ENCODE measurements around the gene PLA2G12A.

PLA2G12A gene

DNA sequence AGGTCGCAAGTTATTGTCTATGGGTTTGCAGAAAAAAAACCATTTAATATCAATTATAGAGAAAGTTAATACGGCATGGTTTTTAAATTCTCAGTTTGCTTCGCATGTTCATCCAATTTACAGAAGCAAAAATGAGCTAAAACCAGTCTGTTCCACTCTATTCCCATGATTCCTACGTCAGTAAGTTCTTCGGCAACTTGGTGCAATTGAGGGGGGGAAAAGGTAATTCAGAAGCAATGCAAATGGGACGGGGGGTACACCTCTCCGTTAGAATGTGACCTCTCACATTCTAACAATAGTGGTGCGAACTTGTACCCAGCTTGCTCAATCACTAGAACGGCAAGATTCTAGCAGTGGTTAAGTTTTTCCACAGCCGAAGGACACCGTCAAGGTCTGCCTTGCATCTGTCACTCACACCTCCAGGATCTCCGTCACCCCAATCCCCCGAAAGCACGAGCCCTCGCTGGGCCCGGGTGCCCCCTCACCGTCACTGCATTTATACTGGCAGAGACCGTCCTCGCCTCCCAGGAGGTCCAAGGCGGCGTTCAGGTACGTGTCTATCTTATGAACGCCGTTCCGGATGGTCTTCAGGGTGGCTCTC is 653 bp downstream of the PLA2G12A start:
- DNase-seq (ENCODE audit: low spot score): no peak

DNA sequence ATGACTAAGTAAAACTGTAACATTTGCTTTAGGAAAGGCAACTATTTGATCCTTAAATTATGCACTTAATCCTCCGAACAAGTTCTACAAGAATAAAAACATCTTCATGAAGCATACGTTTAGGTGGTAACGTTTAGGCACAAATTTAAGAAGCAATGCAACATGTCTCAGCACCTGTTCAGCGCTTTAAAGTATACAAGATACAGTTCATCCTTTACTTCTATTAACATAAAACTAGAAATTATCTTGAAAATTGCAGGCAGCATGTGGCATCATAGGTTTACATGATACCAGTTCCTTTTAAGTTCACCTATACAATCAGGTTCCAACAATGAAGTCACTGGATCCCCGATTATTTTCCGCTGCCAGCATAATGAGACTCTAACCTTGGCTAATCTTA is 1.5 kb downstream of the PLA2G12A start:
- no peak for DNase-seq (ENCODE audit: low spot score)

DNA sequence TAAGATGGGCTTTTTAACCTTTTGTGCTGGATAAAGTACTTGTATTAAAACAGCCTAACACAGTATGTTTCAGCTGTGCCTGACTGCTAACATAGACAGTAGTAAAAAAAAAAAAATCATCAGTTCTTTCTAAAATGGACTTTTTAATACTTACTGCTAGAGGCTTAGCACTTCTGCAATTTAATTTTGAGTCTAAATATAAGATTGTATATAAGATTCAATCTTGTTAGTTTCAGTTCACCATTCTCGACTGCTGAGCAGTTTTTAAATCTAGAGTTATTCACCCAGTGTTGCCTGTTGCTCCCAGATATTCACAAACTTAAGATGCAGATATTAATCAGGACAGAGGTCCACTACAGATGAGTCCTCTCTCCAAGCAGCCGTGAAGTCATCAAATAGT is 6.8 kb downstream of the PLA2G12A start:
- DNase-seq (ENCODE audit: low spot score): no peak

DNA sequence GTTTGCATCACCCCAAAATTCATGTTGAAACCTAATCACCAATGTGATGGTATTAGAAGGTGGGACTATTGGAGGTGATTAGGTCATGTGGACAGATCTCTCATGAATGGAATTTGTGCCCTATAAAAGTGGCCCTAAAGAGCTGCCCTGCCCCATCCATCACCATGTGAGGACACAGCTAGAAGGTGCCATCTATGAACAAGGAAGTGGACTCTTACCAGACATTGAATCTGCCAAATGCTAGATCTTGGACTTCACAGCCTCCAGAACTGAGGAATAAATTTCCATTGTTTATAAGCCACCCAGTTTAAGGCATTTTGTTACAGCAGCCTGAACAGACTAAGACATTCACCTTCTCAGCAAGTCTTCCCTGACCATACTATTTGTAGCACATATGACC is 7.5 kb downstream of the PLA2G12A start:
- DNase-seq (ENCODE audit: low spot score): no peak

DNA sequence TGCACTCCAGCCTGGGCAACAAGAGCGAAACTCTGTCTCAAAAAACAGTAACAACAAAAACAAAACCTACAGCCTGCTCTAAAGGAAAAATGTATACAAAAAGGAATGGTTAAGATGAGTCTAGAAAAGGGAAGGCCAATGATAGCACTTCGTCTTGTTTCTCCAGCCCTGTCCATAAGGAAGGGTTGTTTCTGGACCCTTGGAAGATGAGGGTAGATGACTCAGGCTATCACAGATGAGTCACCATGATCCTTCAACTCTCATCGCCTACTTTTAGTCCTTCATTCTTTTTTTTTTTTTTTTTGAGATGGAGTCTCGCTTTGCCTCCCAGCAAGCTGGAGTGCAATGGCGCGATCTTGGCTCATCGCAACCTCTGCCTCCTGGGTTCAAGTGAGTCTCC is 8.8 kb downstream of the PLA2G12A start:
- DNase-seq (ENCODE audit: low spot score): no peak

- DNase-seq (ENCODE audit: low spot score): no peak
Measured at GRCh38 chr4:109719604-109720003, 10.3 kb downstream of the PLA2G12A start.

- no peak for DNase-seq (ENCODE audit: low spot score)
Measured at GRCh38 chr4:109718759-109719158, 11.1 kb downstream of the PLA2G12A start.

DNA sequence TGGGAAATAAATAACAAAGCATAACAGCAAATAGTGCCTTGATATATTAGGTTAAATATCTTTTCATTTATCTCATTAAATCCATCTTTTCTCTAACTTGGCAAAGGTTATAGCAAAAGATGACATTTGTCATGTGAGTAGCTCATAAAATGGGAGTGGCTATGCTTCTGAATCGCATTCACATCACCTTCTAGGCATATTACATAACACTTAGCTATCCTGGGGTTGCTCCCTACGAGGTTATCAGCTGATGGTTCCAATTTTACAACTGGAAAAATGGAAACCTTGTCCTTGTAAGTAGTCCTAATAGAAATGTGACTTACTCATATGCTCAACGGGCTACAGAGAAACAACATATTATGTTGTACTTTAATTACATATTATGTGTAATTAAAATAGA is 16.4 kb downstream of the PLA2G12A start:
- no peak for DNase-seq (ENCODE audit: low spot score)

GRCh38 chr4:109708990-109709389 is 20.9 kb downstream of the PLA2G12A start:
- DNase-seq (ENCODE audit: low spot score): no peak

DNA sequence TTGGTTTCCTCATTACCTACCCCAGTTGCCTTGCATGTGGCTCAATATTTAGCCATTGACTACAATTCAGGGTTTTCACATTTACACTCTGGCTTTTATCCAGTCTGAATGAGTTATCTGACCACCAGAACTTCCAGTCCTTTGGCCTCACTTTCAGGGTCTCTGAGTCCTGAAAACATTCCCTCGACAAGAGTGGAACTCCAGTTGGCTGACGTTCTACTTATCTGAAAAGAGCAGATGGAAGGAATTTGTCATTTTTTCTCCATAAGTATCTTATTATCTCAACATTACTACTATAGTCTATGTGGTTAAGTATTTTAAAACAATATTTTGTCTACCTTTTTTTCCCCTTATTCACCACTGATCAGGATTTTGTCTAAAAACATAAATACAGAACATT is 21.4 kb downstream of the PLA2G12A start:
- no peak for DNase-seq (ENCODE audit: low spot score)

- no peak for DNase-seq (ENCODE audit: low spot score)
Measured at GRCh38 chr4:109703664-109704361, 26.1 kb downstream of the PLA2G12A start.

GRCh38 chr4:109702950-109703663 is 26.8 kb downstream of the PLA2G12A start, which contains the start of gene CASP6:
CASP6 (minus strand) TSS chr4:109703445; CDS start chr4:109703395, 50 bp downstream.
- peak; percentile 68 for DNase-seq (ENCODE audit: low spot score)

DNA sequence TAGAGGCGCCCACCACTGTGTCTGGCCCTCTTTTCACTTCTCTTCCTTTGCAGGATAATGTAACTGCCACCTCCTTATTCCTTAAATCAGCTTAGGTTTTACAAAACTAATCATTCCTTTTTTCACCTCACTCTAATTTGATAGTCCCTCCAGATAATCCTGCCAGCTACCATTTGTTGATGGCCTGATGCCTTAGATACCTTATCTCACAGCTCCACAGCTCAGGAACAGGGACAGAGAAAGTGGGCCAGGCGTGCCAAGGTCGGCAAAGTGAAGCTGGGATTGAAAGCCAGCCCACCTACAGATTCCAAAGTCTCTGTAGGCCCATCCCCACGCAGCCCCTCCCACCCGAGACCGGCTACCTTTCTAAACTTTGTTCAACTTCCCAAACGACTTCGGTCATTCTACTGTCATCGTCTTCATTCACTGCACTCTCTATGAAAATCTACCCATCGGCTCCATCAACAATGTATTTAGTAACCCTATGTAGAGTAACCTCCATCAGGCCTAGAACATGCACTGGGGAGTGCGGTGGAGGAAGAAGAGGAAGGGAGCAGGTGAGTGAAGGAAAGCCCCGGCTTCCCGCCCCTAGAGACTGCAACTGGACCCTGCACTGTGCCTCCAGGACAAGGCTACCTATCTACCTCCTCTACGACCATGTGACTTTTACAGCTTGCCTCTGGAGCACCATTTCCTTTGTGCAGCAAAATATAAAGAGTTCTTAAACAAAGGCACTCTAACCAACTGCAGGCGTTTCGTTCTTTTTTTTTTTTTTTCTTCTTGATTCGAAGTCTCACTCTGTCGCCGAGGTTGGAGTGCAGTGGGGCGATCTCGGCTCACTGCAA is 28.1 kb downstream of the PLA2G12A start:
- no peak for DNase-seq (ENCODE audit: low spot score)

GRCh38 chr4:109699553-109700225 is 30.2 kb downstream of the PLA2G12A start:
- no peak for DNase-seq (ENCODE audit: low spot score)

DNA sequence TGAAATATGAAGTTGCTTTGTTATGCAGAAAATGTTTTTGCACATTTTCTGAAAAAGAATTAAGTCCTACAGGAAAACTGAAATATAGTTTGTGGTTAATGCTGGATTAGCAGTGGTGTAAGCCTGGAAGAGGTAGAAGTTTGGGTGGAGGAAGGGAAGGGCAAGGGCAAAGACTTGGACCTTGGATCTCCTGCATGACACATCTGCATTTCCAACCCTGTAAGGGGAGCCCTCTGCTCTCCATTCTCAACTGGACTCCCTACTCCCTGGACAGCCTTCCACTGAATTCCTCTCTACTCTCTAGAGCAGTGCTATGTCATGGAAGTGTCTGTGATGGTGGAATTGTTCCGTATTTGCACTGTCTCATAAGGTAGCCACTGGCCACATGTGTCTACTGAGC is 31.2 kb downstream of the PLA2G12A start:
- no peak for DNase-seq (ENCODE audit: low spot score)

- DNase-seq (ENCODE audit: low spot score): no peak
Measured at GRCh38 chr4:109691411-109691920, 38.4 kb downstream of the PLA2G12A start.

DNA sequence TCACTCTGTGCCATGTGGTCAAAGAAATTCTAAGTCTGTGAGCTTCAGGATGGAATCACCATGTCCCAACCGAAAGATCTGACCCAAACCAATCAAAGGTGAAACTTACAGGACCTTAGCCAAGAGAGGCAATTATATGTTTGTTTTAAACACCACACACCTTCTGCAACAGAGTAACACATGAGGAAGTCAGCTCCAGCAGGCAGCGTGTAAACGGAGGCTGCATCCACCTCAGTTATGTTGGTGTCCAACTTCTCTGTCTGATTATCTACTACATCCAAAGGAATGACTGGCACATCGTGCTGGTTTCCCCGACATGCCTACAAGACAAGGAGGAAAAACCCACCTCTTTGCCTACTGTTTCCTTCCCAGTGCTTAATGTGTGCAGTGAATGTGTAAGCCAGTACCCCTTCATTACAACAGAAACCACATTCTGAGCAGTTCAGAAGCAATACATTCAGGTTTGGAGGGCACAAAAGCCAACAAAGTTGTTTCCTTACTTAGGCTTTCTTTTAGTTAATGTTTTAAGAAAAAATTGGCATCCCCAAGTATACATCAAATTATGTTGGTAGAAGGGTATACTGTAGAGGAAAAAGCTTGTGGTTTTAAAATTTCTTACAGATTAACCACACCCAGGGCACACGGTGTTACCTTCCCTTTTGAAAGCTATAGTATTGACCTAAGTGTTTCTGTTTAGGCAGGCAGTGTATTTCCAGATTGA is 39.0 kb downstream of the PLA2G12A start:
- DNase-seq (ENCODE audit: low spot score): peak; percentile 24

- DNase-seq (ENCODE audit: low spot score): no peak
Measured at GRCh38 chr4:109684727-109685126, 45.1 kb downstream of the PLA2G12A start.

GRCh38 chr4:109683621-109684253 is 46.1 kb downstream of the PLA2G12A start:
- no peak for DNase-seq (ENCODE audit: low spot score)

- DNase-seq (ENCODE audit: low spot score): no peak
Measured at GRCh38 chr4:109682875-109683274, 47.0 kb downstream of the PLA2G12A start.
